ENCODE data around the gene SLC30A2. TPM values are rescaled to one million over a fixed set of nuclear protein-coding genes. Genes with fewer than 3 reads are reported as not detected.

SLC30A2 gene
- total and polyA plus RNA-seq, 9 of the 15 experiments (the other 6 are each of a cell fraction or from before 2014, with no cell fraction given), result 0.01 to 0.18 (median 0.06) TPM; not detected in 3

DNA sequence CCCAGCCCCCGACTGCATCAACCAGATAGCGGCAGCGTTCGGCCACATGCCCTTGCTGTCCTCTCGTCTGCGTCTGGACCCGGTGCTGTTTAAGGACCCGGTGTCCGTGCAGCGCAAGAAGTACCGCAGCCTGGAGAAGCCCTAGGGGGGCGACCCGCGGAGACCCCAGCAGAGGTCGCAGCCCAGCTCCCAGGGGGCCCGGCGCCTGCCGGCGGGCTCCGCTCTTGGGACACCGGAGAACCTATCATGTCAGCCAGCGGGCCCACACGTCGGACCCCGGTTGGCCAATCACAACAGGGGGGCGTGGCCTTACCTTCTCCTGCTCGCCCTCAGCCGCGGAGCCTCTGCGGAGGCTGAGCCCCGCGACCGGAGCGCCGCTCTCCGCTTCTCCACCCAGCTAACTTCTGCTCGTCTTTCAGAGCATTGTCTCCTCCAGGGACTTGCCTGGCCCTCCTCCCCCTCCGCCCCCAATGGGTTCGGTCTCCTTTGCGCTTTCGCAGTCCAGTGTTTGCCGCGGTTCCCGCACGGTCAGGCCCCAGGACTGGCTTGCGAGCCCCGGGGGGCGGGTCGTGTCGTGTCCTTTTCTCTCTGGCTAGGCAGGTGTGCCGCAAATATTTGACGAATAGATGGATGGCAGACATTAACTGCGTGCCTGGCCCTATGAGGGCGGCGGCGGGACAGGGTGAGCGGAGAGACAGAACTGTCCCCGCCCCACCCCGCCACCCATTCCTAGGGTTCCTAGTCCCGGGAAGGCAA lies 10.5 kb downstream of the SLC30A2 start (continued):
- TF ChIP-seq, protein P1, sequence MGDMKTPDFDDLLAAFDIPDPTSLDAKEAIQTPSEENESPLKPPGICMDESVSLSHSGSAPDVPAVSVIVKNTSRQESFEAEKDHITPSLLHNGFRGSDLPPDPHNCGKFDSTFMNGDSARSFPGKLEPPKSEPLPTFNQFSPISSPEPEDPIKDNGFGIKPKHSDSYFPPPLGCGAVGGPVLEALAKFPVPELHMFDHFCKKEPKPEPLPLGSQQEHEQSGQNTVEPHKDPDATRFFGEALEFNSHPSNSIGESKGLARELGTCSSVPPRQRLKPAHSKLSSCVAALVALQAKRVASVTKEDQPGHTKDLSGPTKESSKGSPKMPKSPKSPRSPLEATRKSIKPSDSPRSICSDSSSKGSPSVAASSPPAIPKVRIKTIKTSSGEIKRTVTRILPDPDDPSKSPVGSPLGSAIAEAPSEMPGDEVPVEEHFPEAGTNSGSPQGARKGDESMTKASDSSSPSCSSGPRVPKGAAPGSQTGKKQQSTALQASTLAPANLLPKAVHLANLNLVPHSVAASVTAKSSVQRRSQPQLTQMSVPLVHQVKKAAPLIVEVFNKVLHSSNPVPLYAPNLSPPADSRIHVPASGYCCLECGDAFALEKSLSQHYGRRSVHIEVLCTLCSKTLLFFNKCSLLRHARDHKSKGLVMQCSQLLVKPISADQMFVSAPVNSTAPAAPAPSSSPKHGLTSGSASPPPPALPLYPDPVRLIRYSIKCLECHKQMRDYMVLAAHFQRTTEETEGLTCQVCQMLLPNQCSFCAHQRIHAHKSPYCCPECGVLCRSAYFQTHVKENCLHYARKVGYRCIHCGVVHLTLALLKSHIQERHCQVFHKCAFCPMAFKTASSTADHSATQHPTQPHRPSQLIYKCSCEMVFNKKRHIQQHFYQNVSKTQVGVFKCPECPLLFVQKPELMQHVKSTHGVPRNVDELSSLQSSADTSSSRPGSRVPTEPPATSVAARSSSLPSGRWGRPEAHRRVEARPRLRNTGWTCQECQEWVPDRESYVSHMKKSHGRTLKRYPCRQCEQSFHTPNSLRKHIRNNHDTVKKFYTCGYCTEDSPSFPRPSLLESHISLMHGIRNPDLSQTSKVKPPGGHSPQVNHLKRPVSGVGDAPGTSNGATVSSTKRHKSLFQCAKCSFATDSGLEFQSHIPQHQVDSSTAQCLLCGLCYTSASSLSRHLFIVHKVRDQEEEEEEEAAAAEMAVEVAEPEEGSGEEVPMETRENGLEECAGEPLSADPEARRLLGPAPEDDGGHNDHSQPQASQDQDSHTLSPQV (IDR thresholded peaks at IDR 0.05), result peak; percentile 90
- TF ChIP-seq TARDBP (IDR thresholded peaks at IDR 0.05) (0 out of 2 replicates have a peak, but pooled peaks have one; percentile 15), KAT8 (IDR thresholded peaks at IDR 0.05; ENCODE audit: low read depth) (no peak), NFE2 (IDR thresholded peaks at IDR 0.05; ENCODE audit: low read depth) (no peak), BMI1 (IDR thresholded peaks at IDR 0.05; ENCODE audit: low read length) (no peak), ZNF282 (CRISPR knock-in tag; IDR thresholded peaks at IDR 0.05) (peak; percentile 91; the same call in 1 of the 2 replicates), CBX2 (IDR thresholded peaks at IDR 0.05; ENCODE audit: insufficient read depth, low read length, poor library complexity, severe bottlenecking) (no peak), BCOR (IDR thresholded peaks at IDR 0.05) (peak; percentile 77), PTTG1 (tag; IDR thresholded peaks at IDR 0.05; ENCODE audit: low read depth) (no peak), ZBED1 (IDR thresholded peaks at IDR 0.05) (no peak; the same call in 1 of the 2 replicates), ZNF583 (CRISPR knock-in tag; IDR thresholded peaks at IDR 0.05) (no peak), PHF20 (IDR thresholded peaks at IDR 0.05; ENCODE audit: partially characterized antibody) (peak; percentile 70), MTF1 (CRISPR knock-in tag; IDR thresholded peaks at IDR 0.05; ENCODE audit: borderline replicate concordance) (no peak), GTF2E2 (tag; IDR thresholded peaks at IDR 0.05) (no peak)
- TF ChIP-seq, protein P2, sequence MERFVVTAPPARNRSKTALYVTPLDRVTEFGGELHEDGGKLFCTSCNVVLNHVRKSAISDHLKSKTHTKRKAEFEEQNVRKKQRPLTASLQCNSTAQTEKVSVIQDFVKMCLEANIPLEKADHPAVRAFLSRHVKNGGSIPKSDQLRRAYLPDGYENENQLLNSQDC (CRISPR knock-in tag; IDR thresholded peaks at IDR 0.05), result peak; percentile 76
- TF ChIP-seq, protein P3, sequence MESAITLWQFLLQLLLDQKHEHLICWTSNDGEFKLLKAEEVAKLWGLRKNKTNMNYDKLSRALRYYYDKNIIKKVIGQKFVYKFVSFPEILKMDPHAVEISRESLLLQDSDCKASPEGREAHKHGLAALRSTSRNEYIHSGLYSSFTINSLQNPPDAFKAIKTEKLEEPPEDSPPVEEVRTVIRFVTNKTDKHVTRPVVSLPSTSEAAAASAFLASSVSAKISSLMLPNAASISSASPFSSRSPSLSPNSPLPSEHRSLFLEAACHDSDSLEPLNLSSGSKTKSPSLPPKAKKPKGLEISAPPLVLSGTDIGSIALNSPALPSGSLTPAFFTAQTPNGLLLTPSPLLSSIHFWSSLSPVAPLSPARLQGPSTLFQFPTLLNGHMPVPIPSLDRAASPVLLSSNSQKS (CRISPR knock-in tag; IDR thresholded peaks at IDR 0.05), result no peak
- TF ChIP-seq, protein P4, sequence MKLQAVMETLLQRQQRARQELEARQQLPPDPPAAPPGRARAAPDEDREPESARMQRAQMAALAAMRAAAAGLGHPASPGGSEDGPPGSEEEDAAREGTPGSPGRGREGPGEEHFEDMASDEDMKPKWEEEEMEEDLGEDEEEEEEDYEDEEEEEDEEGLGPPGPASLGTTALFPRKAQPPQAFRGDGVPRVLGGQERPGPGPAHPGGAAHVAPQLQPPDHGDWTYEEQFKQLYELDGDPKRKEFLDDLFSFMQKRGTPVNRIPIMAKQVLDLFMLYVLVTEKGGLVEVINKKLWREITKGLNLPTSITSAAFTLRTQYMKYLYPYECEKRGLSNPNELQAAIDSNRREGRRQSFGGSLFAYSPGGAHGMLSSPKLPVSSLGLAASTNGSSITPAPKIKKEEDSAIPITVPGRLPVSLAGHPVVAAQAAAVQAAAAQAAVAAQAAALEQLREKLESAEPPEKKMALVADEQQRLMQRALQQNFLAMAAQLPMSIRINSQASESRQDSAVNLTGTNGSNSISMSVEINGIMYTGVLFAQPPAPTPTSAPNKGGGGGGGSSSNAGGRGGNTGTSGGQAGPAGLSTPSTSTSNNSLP (IDR thresholded peaks at IDR 0.05; ENCODE audit: borderline replicate concordance, low read depth, low read length), result no peak
- TF ChIP-seq, protein P5, sequence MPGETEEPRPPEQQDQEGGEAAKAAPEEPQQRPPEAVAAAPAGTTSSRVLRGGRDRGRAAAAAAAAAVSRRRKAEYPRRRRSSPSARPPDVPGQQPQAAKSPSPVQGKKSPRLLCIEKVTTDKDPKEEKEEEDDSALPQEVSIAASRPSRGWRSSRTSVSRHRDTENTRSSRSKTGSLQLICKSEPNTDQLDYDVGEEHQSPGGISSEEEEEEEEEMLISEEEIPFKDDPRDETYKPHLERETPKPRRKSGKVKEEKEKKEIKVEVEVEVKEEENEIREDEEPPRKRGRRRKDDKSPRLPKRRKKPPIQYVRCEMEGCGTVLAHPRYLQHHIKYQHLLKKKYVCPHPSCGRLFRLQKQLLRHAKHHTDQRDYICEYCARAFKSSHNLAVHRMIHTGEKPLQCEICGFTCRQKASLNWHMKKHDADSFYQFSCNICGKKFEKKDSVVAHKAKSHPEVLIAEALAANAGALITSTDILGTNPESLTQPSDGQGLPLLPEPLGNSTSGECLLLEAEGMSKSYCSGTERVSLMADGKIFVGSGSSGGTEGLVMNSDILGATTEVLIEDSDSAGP (CRISPR knock-in tag; IDR thresholded peaks at IDR 0.05), result no peak
- TF ChIP-seq, protein P6, sequence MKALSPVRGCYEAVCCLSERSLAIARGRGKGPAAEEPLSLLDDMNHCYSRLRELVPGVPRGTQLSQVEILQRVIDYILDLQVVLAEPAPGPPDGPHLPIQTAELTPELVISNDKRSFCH (CRISPR knock-in tag; IDR thresholded peaks at IDR 0.05), result no peak
- TF ChIP-seq, protein P6 (tag; IDR thresholded peaks at IDR 0.05), result 0 out of 2 replicates have a peak, but pooled peaks have one; percentile 13
